GM12801 (cell line): Measurements from ENCODE around the gene FSIP1.

Source experiments
- TF ChIP-seq, protein P1 (sequence below): IDR thresholded peaks from one replicate; pipeline ENCODE4 v1.5.1; 2011; ENCODE audit warnings: control low read depth; ENCODE audit not compliant: insufficient read length; ENCODE audit errors: extremely low read depth

FSIP1 gene

DNA sequence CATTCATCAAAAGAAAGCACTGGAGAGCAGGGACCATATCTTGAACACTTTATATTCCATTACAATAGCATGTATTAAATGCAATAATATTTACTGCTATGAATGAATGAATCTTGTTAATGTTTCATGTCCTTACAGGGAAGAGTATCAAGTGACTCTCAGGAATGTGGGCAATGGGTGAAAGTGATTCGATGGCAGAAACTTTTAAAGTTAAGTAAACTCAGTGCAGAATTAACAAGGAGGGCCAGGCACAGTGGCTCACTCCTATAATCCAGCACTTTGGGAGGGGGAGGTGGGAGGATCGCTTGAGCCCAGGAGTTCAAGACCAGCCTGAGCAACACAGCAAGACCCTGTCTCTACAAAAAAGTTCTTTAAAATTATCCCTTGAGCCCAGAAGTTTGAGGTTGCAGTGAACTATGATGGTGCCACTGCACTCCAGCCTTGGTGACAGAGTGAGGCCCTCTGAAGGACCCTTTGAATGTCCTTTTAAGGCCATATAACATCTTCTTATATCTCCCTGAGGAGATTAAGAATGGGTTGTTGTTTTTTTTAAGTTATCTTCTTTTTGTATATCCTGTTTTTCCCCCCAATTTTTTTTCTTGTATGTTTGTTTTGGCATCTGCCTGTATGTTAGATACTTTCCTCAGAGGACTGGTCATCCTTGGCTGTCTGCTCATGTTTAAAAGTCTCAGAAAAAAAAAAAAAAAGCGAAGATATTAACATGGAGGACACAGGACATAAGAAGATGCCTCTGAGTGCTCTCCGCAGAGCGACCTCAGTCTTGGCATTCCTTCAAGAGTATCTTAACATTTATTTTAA is 9.6 kb upstream of the FSIP1 start:
- TF ChIP-seq, protein P1, sequence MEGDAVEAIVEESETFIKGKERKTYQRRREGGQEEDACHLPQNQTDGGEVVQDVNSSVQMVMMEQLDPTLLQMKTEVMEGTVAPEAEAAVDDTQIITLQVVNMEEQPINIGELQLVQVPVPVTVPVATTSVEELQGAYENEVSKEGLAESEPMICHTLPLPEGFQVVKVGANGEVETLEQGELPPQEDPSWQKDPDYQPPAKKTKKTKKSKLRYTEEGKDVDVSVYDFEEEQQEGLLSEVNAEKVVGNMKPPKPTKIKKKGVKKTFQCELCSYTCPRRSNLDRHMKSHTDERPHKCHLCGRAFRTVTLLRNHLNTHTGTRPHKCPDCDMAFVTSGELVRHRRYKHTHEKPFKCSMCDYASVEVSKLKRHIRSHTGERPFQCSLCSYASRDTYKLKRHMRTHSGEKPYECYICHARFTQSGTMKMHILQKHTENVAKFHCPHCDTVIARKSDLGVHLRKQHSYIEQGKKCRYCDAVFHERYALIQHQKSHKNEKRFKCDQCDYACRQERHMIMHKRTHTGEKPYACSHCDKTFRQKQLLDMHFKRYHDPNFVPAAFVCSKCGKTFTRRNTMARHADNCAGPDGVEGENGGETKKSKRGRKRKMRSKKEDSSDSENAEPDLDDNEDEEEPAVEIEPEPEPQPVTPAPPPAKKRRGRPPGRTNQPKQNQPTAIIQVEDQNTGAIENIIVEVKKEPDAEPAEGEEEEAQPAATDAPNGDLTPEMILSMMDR, result no peak

DNA sequence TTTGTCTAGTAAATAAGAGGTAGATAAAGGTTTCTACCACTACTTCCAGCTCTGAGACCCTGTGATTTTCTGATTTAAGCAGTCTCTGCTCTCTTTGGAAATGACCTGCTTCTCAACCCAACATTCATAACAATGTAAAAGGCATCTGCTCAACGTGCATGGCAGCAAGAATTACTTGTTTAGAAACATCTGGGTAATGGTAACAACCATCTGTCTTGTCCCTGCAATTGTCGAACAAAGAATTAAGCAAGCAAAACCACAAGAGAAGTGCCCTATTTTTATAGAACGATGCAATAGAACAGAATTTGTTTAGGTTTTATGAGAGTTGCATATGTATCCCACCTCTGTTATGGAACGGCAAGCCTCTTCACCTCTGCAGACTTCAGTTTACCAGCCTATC is 7.1 kb upstream of the FSIP1 start:
- TF ChIP-seq, protein P1, result no peak

DNA sequence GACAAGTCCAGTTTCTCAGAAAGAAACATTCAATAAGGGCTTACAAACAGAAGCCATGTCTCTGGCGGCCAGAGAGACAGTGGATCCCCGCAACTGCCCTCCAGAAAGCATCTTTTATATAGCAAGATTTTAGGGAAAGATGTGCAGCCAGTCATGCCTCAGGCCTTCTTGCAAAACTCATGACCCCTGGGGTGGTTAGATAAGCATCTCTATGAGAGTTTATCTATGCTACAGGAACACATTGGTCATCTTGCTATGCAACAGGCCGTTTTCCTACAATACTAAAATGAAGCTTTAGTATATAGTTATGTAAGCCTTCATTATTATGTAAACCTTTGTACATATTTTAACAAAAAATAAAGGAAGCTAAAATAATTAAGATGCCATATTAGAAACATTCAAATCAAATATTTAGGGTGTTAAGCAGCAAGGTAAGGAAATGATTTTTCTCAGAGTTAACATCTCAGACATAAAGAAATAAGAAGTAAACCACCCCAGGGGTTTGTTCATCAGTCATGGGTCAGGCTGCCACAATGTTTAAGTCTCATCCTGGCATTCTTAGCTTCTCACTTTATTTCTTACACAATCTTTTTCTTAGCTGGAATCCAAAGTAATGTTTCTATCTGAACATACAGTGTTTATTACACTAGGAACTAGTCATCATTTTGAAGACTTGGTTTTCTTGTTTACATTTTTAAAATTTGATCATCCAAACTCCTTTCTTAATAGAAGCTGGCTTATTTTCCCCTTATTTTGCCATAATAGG is 6.3 kb upstream of the FSIP1 start:
- TF ChIP-seq, protein P1, result no peak

DNA sequence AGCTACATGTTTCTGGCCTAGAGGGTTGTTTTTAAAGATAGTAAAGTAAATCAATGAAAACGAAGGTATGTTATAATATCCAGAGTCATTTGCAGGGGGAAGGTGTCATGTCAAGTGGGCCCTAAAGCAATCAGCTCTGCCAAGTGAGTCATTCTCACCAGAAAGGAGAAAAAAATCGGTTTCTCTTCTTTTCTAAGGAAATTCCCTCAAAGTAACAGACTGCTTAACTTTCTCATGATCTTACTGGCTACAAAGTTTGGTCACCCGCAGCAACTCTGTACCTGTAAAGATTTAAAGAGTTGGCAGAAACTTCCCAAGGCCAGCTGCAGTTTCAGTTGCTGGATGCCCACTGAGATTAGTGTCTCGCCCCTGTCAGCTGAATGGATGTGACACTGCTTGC is 5.5 kb upstream of the FSIP1 start:
- TF ChIP-seq, protein P1, result no peak

DNA sequence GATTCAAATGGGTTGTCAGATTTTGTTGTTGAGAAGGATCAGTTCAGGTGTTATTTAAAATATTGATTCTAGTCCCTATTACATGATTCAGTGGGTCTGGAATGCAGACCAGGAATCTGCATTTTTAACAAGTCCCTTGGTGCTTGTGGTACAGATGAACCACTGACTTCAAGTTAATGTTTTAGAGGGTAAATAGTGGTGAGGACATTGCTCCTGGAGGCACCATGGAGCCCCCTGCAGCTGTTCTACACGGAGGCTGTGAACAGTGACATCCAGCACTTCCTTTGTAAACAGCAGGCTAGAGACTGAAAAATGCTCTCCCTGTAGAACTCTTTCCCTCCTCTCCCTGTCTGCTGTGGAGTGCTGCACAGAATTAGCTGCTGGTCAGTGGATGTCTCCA is 4.8 kb upstream of the FSIP1 start:
- TF ChIP-seq, protein P1, result no peak

DNA sequence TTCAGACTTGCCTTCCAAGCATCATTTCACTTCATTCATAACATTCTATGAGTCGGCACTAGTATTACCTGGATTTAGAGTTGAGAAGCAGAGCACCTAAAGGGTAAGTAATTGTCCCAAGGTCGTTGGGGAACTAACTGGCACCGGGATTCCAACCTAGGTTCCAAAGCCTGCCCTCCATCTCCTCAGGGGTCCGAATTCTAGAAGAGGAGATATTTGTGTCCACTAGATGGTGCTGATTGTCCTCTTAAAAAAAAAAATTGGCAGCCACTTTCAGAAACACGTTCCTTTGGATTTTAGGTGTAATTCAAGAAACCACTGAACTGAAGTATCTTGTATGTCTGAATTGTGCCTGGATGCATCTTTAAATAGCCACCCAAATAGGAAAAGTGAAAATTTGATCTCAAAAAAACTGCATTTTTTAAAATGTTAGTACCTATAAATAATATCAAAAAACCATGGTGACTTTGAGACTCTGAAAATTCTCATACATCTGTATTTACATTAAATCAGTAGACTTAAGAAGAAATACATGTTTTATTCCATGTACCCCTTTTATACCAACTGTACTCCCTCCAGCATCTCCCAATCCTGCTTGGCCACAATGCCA is 3.9 kb upstream of the FSIP1 start:
- TF ChIP-seq, protein P1, result no peak

DNA sequence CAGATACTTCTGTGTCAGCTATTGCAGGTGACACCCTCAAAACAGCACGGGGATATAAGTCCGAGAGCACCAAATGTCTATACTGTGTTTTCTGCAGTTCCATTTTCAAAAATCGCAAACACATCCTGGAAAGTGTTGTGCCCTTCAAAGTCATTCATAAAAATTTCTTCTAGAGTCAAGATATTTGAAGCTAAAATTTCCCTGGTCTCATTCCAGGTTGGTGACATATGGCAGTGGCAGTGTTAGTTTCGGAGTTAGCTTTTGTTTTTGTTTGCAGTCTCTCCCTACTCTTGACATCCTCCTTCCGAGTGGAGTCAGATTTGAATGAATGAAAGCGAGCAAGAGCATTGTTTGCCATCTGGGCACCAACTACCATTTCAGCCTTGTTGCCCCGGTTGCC is 3.2 kb upstream of the FSIP1 start:
- TF ChIP-seq, protein P1, result no peak
